Upper lobe of left lung (tissue), 4 donors: Measurements from ENCODE around the gene AXIN2.

Experiments
- POLR2A ChIP-seq, 4 donors: fragments of 450-650 bp; IDR thresholded peaks; one replicate each; pipeline ENCODE4 v1.5.1; 2016 to 2017; ENCODE audit warnings: antibody characterized with exemption in 4 of 4, mild to moderate bottlenecking in 2 of 4
- TF ChIP-seq, protein P1 (sequence below), 6 experiments: fragments of 450-650 bp in 4 of 6; fragments of 200-600 bp in 2 of 6; sonication (generic) in 2 of 6; IDR thresholded peaks; one replicate each; pipeline ENCODE4 v1.5.1; 2016 to 2019; ENCODE audit warnings: antibody characterized with exemption in 6 of 6

DNA sequence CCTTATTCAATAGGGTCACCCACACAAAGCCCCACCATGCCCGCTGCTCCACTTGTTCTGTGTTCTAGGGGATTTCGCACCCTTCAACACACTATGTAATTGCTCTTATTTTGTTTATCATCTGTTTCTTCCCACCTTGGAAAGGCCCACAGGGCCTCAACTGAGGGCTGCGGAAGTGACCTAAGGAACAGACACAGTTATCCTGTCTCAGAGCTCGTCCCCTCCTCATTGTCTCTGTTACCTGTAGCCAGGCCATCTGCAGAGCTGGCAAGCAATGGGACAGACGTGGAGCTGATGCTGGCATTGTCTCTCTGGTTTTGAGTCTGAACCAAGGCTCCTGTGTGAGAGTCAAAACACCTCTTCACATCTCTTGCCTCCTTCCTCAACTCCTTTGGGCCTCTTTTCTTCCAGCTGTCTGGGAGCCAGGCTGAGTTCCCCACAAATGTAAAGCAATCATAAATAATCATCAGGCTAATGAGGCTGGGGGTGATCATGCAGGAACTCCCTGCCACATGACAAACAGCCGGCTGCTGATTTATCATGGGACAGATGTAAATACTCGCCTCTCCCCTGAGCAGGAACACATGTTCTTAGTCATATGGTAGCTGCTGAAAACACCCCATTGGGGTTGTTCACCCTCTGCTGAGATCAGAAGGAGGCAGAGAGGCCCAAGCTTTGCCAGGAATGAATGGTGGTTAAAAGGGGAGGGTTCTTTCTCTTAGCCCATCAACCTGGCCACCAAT lies 71.9 kb downstream of the AXIN2 start:
- no peak for TF ChIP-seq POLR2A (IDR thresholded peaks at IDR 0.05)
- TF ChIP-seq, protein P1, sequence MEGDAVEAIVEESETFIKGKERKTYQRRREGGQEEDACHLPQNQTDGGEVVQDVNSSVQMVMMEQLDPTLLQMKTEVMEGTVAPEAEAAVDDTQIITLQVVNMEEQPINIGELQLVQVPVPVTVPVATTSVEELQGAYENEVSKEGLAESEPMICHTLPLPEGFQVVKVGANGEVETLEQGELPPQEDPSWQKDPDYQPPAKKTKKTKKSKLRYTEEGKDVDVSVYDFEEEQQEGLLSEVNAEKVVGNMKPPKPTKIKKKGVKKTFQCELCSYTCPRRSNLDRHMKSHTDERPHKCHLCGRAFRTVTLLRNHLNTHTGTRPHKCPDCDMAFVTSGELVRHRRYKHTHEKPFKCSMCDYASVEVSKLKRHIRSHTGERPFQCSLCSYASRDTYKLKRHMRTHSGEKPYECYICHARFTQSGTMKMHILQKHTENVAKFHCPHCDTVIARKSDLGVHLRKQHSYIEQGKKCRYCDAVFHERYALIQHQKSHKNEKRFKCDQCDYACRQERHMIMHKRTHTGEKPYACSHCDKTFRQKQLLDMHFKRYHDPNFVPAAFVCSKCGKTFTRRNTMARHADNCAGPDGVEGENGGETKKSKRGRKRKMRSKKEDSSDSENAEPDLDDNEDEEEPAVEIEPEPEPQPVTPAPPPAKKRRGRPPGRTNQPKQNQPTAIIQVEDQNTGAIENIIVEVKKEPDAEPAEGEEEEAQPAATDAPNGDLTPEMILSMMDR (IDR thresholded peaks at IDR 0.05), result no peak
